Esophagus muscularis mucosa (tissue), 4 donors: ENCODE results near the gene NCKAP5.

Experiments used
- CTCF ChIP-seq, 3 experiments: fragments of 200-600 bp in 2 of 3; fragments of 450-650 bp in 1 of 3; sonication (generic) in 2 of 3; IDR thresholded peaks; one replicate each; pipeline ENCODE4 v1.5.1; 2017 to 2019; ENCODE audit warnings: antibody characterized with exemption in 3 of 3, mild to moderate bottlenecking in 2 of 3, moderate library complexity in 1 of 3
- EP300 ChIP-seq: sonication (generic); formaldehyde crosslinking; IDR thresholded peaks from one replicate; pipeline ENCODE4 v1.6.1; 2017; ENCODE audit warnings: antibody characterized with exemption
- POLR2AphosphoS5 ChIP-seq, 2 donors: sonication (generic); formaldehyde crosslinking; IDR thresholded peaks; one replicate each; pipeline ENCODE4 v1.6.1; 2017; ENCODE audit warnings: antibody characterized with exemption in 2 of 2

GRCh38 chr2:133123904-133124303 lies 444.4 kb downstream of the NCKAP5 start:
- TF ChIP-seq POLR2AphosphoS5 (IDR thresholded peaks at IDR 0.05) (no peak), CTCF (IDR thresholded peaks at IDR 0.05) (no peak), EP300 (no peak)
